Thyroid gland (tissue), 4 donors: ENCODE results near the gene POLR1D.

Experiments used
- CTCF ChIP-seq, 6 experiments: fragments of 200-600 bp in 3 of 6; fragments of 450-650 bp in 3 of 6; sonication (generic) in 3 of 6; IDR thresholded peaks; one replicate each; pipeline ENCODE4 v1.5.1; 2016 to 2019; ENCODE audit warnings: antibody characterized with exemption in 6 of 6, mild to moderate bottlenecking in 2 of 6, inconsistent platforms in 1 of 6, moderate library complexity in 1 of 6
- POLR2A ChIP-seq, 2 donors: fragments of 450-650 bp; IDR thresholded peaks; one replicate each; pipeline ENCODE4 v1.6.1; 2017; ENCODE audit warnings: antibody characterized with exemption in 2 of 2, mild to moderate bottlenecking in 2 of 2, moderate library complexity in 1 of 2

GRCh38 chr13:27601803-27602202 is 19.9 kb upstream of the POLR1D start:
- TF ChIP-seq CTCF (IDR thresholded peaks at IDR 0.05) (no peak), POLR2A (IDR thresholded peaks at IDR 0.05) (no peak)
